ENCODE data around the gene EMSY.

Gene EMSY

DNA sequence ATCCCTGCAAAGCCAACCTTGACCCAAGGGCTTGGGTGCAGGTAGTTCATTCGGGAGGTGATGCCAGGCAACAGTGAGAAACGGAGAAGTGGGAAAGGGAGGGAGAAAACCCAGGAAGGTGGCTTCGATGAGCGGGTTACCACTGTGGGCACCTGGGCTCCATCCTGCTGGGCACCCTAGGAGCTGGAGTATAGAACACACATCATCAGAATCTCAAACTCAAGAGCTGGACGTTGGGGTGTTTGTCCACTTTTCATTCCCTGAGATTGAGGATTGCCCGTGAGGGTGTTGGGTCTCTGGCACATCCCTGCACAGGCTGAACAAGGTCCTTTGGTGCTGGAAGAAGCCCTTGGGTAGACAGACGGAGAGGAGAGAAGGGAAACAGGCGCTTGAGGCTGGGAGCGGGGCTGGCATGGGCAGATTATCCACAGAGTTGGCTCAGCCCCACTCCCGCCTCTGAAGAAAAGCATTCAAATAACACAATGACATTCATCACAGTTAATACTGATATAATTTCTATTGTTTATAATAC, 155.4 kb downstream of the EMSY start:
- no peak for DNase-seq

DNA sequence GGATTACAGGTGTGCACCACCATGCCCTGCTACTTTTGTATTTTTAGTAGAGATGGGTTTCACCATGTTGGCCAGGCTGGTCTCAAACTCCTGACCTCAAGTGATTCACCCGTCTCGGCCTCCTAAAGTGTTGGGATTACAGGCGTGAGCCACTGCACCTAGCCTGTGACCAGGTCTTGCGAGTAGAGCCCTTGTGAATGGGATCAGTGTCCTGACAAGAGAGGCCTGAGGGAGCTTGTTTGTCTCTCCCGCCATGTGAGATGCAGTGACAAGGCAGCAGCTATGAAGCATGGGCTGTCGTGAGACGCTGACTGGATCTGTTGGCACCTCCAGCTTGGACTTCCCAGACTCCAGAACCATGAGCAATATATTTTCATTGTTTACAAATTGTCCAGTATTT, 156.5 kb downstream of the EMSY start:
- DNase-seq = no peak

DNA sequence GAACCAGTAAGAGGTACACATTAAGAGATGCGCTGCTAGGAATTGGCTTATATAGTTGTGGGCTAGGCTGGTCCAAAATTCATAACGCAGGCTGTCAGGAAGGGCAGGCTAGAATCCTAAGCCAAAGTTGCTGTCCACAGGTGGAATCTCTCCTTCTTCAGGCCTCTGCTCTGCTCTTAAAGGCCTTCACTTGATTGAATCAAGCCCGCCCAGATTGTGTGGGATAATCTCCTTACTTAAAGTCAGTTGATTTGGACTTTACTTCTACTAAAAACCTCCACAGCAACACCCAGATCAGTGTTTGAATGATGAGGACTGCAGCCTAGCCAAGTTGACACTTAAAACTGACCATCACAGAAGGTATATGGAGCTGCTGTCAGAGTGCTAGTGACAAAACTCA, 156.9 kb downstream of the EMSY start:
- no peak for DNase-seq

DNA sequence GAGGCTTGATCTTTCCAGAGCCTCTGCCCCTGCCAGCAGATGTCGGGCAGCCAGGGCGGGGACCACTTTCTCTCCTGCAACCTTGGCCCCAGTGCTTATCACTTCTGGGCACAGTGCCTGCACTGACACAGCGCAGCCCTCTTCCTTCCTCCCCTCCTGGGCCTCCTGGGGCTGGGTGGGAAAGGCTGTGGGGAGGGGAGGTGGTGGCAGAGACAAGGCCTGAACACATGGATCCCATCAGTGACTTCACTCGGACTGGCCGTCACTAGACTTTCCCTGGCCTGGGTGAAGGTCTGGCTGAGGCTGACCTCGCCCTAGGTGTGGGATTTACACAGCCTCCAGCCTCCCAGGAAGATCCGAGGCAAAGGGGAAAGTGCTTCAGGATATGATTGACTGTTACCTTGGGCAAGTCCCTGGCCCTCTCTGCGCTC, 157.6 kb downstream of the EMSY start:
- DNase-seq = no peak

All from stimulated activated CD4-positive, alpha-beta T cell treated with anti-CD3 and anti-CD28 coated beads, Interleukin-1b, Interleukin-23, amount 100 ng/mL, for 48 hours (primary cell).